BLaER1 (cell line): Measurements from ENCODE around the gene SLC12A3.

Experiments used
- H3K27ac ChIP-seq: shearing (Covaris generic); formaldehyde crosslinking; 2 replicates; pipeline ENCODE4 v1.8.1; 2022
- H3K27me3 ChIP-seq: shearing (Covaris generic); formaldehyde crosslinking; 2 replicates; pipeline ENCODE4 v1.8.1; 2022
- H3K36me3 ChIP-seq: shearing (Covaris generic); formaldehyde crosslinking; 2 replicates; pipeline ENCODE4 v1.8.1; 2022
- H3K4me1 ChIP-seq: shearing (Covaris generic); formaldehyde crosslinking; 2 replicates; pipeline ENCODE4 v1.8.1; 2022
- H3K4me2 ChIP-seq: shearing (Covaris generic); formaldehyde crosslinking; 2 replicates; pipeline ENCODE4 v1.8.1; 2022
- H3K4me3 ChIP-seq: shearing (Covaris generic); formaldehyde crosslinking; 2 replicates; pipeline ENCODE4 v1.8.1; 2022
- H3K9ac ChIP-seq: shearing (Covaris generic); formaldehyde crosslinking; 2 replicates; pipeline ENCODE4 v1.8.1; 2022
- H3K9me3 ChIP-seq: shearing (Covaris generic); formaldehyde crosslinking; 2 replicates; pipeline ENCODE4 v1.8.1; 2022
- H4K20me1 ChIP-seq: shearing (Covaris generic); formaldehyde crosslinking; 2 replicates; pipeline ENCODE4 v1.8.1; 2022
- Cebpa-rat ChIP-seq: shearing (Covaris generic); IDR thresholded peaks from 2 replicates; pipeline ENCODE4 v1.8.1; 2022

Gene SLC12A3

DNA sequence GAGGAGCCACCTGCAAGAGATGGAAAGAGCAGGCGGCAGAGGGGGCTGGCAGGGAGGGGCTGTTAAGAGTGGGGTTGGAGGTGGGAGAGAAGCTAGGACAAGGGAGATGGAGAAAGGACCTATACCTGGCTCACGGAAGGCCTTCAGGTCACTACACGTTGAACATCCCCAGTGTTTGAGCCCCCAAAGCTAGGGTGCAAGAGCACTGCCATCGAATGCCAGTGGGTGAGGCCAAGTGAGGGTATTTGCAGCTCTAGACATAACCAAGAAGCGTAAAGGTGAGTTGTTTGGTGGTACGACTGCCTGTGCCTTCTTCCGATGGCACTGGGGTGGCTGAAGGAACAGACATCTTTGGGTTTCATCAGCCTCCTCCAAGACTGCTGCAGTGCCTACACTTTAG lies 49.9 kb downstream of the SLC12A3 start:
- H3K4me2 ChIP-seq, result no peak overlapping the region
- H3K36me3 ChIP-seq, result no peaks in the 10 kb centered on the region

DNA sequence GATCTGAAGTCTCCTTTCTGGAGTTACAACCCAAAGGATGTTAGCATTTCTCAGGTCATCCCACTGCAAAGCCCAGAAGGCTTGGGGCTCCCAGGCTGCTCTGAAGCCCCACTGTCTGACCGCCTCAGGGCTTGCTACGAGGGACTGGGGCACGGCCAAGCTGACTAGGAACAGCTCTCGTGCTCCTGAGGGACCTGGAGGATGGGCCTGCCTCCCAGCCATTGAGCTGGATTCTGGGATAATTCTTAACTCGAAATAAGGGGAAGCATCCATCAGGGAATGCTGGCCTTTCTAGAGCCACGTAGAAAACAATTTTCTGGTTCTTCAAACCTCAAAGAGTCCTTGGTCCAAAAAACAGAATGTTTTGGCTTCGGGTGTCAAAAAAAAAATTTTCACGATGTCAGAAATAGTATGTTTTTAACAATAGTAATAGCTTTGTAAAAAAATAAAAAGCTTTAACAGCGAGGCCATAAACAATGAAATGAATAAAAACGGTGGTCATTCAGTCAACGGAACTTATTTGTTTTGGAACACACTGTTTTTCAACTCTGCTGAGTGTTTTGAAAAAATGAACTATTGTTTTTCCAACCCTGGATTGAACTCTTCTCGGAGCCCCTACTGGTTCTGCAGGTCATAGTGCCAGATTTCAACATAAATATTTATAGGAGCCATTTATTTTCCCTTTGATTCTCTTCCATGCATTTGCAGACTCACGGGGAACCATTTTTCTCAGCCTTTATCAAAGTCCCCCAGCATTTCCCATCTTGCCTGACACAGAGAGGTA lies 50.5 kb downstream of the SLC12A3 start:
- H3K4me3 ChIP-seq, result no peak overlapping the region
- no peak for TF ChIP-seq Cebpa-rat

More for the DNA sequence above, 49.9 kb downstream of the SLC12A3 start:
- Histone ChIP-seq H4K20me1 (no peaks in the 10 kb centered on the region), H3K27me3 (no peaks in the 10 kb centered on the region), H3K9me3 (no peaks in the 10 kb centered on the region), H3K27ac (no peak overlapping the region), H3K9ac (no peak overlapping the region), H3K4me1 (peaks cover 58% of the 10 kb centered on the region), H3K4me3 (no peak overlapping the region)
- TF ChIP-seq Cebpa-rat, result no peak

DNA sequence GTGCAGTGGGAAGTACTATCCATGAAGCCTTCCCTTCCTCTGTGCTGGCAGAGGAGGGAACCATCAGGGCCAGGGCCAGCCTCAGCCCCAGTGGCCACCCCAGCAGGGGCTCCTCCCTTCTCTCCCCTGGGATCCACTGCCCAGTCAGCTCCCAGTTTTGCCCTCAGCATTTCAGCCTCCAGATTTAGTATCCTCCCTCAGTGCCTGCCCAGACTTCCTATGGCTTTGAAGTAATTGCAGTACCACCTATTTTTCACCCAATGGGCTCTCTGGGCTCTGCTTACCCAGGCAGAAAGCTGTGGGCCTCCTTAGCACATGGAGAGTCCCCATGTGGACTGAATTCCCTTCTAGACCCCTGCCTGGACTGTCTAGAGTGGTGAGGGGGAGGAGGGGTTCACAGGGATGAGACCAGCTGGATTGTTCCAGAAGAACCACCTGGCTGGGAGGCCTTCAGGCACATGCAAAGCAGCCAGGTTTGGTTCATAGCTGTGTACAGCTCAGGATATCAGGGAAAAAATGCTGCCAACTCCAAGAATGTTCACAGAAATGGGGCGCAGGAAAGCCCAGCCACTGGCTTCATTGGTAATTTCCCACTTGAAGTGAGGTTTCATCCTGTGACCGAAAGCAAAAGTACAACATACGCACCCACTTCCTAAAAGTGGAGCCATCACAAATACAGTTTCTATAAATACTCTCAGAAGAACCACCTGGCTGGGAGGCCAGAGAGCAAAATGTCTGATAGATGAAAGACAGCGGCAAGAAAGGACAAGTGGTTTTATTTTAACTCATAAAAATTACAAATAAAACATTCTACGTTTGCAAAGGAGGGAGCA lies 51.8 kb downstream of the SLC12A3 start:
- TF ChIP-seq Cebpa-rat, result no peak
- Histone ChIP-seq H3K9ac (no peak overlapping the region), H3K27me3 (no peaks in the 10 kb centered on the region), H3K4me3 (no peak overlapping the region), H3K4me1 (peaks cover 41% of the 10 kb centered on the region), H4K20me1 (no peaks in the 10 kb centered on the region), H3K27ac (peak overlapping the region; percentile 58), H3K9me3 (no peaks in the 10 kb centered on the region), H3K36me3 (no peaks in the 10 kb centered on the region), H3K4me2 (peak overlapping the region; percentile 80)

More for the DNA sequence above, 50.5 kb downstream of the SLC12A3 start:
- Histone ChIP-seq H4K20me1 (no peaks in the 10 kb centered on the region), H3K4me2 (0 out of 2 replicates have a peak overlapping the region, but pooled peaks have one; percentile 80), H3K4me1 (peaks cover 54% of the 10 kb centered on the region), H3K9me3 (no peaks in the 10 kb centered on the region), H3K36me3 (no peaks in the 10 kb centered on the region), H3K27ac (no peak overlapping the region), H3K27me3 (no peaks in the 10 kb centered on the region), H3K9ac (no peak overlapping the region)

DNA sequence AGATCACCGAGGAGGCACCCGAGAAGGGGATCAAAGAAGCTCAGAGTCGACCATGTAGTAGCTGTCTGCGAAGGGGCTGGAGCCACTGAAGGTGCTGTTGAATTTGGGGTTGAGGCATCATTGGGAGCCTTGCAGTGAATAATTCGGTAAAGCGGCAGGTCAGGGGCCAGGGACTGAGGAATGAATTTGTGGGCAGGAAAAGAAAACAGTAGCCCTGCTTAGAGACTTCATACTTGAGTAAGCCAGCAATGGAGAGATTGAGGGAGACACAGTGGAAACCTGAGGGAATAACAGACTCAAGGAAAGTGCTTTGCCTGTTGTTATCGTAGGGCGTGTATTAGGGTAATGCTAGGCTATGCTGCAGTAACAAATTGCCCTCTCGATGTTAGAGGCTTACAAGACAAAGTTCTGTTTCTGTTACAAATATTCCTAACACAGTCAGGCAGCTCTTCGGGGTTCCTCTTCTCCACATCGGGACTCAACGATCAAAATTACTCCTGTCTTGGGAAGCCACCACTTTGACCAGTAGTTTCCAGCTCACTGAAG lies 53.5 kb downstream of the SLC12A3 start:
- H3K4me2 ChIP-seq, result no peak overlapping the region

DNA sequence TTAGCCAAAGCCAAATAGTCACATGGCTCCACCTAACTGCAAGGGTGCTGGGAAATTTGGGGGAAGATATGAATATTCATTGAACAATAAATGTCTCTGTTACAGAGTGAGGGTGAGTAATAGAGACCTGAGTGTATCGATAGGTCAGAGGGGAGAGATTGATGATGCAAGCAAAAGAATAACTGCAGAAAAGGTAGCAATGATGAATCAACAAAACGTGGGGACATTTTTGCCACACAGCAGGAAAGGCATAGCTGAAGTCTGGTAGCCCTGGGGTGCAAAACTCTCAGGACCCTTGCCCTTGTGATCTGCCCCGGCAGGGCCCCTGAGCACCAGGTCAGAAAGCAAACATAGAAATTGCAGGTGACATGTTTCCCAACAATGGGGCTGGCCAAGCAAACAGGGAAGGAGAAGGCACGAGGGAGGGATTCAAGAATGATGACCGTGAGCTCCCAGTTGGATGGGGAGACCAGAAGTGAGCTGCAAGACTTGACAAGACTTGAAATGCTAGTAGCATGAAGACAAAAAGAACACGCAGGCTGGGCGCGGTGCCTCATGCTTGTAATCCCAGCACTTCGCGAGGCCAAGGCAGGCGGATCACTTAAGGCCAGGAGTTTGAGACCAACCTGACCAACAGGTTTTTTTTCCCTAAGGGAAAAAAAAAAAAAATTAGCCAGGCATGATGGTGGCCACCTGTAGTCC lies 54.2 kb downstream of the SLC12A3 start:
- H3K4me3 ChIP-seq, result no peak overlapping the region
- no peaks in the 10 kb centered on the region for H3K36me3 ChIP-seq
- peaks cover 30% of the 10 kb centered on the region for H3K4me1 ChIP-seq
- H3K4me2 ChIP-seq, result no peak overlapping the region
- no peak for TF ChIP-seq Cebpa-rat
- no peaks in the 10 kb centered on the region for H3K27me3 ChIP-seq
- no peaks in the 10 kb centered on the region for H3K9me3 ChIP-seq
- H4K20me1 ChIP-seq, result no peaks in the 10 kb centered on the region
- no peak overlapping the region for H3K27ac ChIP-seq
- no peak overlapping the region for H3K9ac ChIP-seq

More for the DNA sequence above, 53.5 kb downstream of the SLC12A3 start:
- Histone ChIP-seq H3K9ac (no peak overlapping the region), H3K9me3 (no peaks in the 10 kb centered on the region), H4K20me1 (no peaks in the 10 kb centered on the region), H3K27ac (no peak overlapping the region), H3K27me3 (no peaks in the 10 kb centered on the region), H3K36me3 (no peaks in the 10 kb centered on the region), H3K4me3 (no peak overlapping the region), H3K4me1 (peaks cover 26% of the 10 kb centered on the region)
- no peak for TF ChIP-seq Cebpa-rat

DNA sequence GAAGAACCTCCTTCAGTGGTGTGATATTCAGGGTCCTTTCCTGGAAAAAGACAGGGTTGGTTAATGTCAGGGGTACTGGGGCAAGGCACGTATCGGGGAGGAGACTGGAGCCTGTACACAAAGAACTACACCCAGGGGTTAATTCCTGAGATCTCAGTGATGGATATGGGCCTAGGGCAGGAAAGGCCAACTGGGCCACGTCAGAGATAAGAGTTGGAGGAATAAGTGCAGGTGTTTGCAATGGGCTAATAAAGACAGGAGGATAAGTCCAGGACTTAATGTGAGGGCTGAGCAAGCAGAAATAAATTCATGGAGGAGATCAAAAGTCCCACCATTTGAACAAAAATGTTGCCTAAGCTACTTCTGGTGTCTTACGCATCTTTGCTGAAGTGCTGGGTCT lies 56.6 kb downstream of the SLC12A3 start:
- Histone ChIP-seq H3K4me2 (no peak overlapping the region), H3K9me3 (no peaks in the 10 kb centered on the region), H3K27me3 (no peaks in the 10 kb centered on the region), H3K27ac (no peak overlapping the region), H3K4me3 (no peak overlapping the region), H4K20me1 (no peaks in the 10 kb centered on the region), H3K36me3 (no peaks in the 10 kb centered on the region), H3K4me1 (peaks cover 32% of the 10 kb centered on the region), H3K9ac (no peak overlapping the region)
- TF ChIP-seq Cebpa-rat, result no peak

DNA sequence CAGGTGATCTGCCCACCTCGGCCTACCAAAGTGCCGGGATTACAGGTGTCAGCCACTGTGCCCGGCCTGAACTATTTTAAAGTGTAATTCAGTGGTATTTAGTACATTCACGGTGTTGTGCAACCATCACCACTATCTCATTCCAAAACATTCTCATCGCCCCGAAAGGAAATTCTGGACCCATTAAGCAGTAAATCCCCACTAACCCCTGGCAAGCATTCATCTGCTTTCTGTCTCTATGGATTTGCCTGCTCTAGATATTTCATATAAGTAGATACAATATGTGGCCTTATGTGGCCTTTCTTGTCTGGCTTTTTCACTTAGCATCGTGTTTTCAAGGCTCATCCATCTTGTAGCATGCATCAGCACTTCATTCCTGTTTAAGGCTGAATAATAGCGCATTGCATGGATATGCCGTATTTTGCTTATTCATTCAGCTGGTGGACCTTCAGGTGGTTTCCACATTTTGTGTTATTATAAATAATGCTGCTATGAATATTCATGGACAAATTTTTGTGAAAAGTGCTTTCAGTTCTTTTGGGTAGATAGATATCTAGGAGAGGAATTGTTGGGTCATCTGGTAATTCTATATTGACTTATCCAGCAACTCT lies 58.6 kb downstream of the SLC12A3 start:
- Histone ChIP-seq H3K4me2 (no peak overlapping the region), H3K4me1 (peaks cover 31% of the 10 kb centered on the region), H3K27me3 (no peaks in the 10 kb centered on the region), H3K9me3 (no peaks in the 10 kb centered on the region), H3K27ac (no peak overlapping the region), H3K4me3 (no peak overlapping the region), H3K36me3 (no peaks in the 10 kb centered on the region), H3K9ac (no peak overlapping the region), H4K20me1 (no peaks in the 10 kb centered on the region)
- TF ChIP-seq Cebpa-rat, result no peak

DNA sequence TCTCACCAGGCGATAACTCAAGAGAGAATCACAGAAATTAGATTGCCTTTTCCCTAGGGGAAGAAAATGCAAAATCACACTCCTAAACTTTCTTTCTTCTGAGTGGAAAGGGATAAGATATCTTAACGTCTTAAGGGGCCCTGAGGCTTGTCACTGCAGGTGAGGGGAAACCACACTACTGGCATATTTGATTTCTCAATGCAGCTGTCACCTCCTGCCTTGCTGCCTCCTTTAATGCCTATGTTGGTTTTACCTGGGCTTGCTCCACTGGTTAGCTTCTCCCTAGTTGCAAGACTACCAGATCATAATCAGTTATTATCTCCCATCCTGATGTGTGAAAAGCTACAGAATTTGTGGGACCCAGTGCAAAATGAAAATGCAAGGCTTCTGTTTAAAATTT lies 62.5 kb downstream of the SLC12A3 start:
- Histone ChIP-seq H3K36me3 (no peaks in the 10 kb centered on the region), H4K20me1 (peaks cover 4% of the 10 kb centered on the region; the same call in 1 of the 2 replicates), H3K4me2 (peak overlapping the region; percentile 39), H3K27ac (no peak overlapping the region), H3K4me3 (no peak overlapping the region), H3K9me3 (no peaks in the 10 kb centered on the region), H3K27me3 (no peaks in the 10 kb centered on the region), H3K4me1 (peaks cover 56% of the 10 kb centered on the region), H3K9ac (no peak overlapping the region)
- no peak for TF ChIP-seq Cebpa-rat

DNA sequence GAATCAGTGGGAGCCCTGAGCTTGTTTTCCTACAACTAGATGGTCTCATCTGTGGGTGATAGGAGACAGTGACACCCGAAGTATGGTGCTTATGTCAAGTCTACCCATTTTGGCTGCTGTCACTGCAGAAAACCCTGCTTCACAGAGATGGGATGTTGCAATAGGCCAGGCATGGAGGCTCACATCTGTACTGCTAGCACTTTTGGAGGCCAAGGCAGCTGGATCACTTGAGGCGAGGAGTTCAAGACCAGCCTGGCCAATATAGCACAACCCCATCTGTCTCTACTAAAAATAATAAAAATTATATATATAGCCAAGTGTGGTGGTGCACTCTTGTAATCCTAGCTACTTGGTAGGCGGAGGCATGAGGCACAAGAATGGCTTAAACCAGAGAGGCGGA lies 64.6 kb downstream of the SLC12A3 start:
- H3K4me2 ChIP-seq, result no peak overlapping the region
- H3K27me3 ChIP-seq, result no peaks in the 10 kb centered on the region
- TF ChIP-seq Cebpa-rat, result peak; percentile 55; the same call in 1 of the 2 replicates
- no peak overlapping the region for H3K4me3 ChIP-seq
- H3K9ac ChIP-seq, result no peak overlapping the region
- H4K20me1 ChIP-seq, result peaks cover 26% of the 10 kb centered on the region
- peaks cover 2% of the 10 kb centered on the region for H3K36me3 ChIP-seq
- H3K9me3 ChIP-seq, result no peaks in the 10 kb centered on the region
- no peak overlapping the region for H3K27ac ChIP-seq
- peaks cover 62% of the 10 kb centered on the region for H3K4me1 ChIP-seq
